ENCODE measurements around the gene CBFA2T3. TPM values are rescaled to one million over a fixed set of nuclear protein-coding genes. Genes with fewer than 3 reads are reported as not detected.

CBFA2T3 gene
- total and polyA plus RNA-seq, 2 of the 8 experiments (the other 6 are each of a cell fraction or from before 2014, with no cell fraction given): 0.51 to 1.3 TPM

- TF ChIP-seq CEBPB (IDR thresholded peaks at IDR 0.05; ENCODE audit: low read depth, low read length) (no peak), SP2 (IDR thresholded peaks at IDR 0.05; ENCODE audit: low read length) (no peak)
These were observed 2.5 kb upstream of the CBFA2T3 start (continued) for GRCh38 chr16:88979353-88980015.
